ENCODE data around the gene SETD1A.

The SETD1A gene

GRCh38 chr16:30983898-30984610, 26.5 kb downstream of the SETD1A start:
- DNase-seq, result no peak

- DNase-seq, result peak; percentile 76
These were observed 27.3 kb downstream of the SETD1A start, which contains the start of gene HSD3B7 for GRCh38 chr16:30984669-30985400. HSD3B7 (plus strand) TSS chr16:30985207; CDS start chr16:30985659, 452 bp downstream.

GRCh38 chr16:30985401-30986128, 28.0 kb downstream of the SETD1A start:
- no peak for DNase-seq

- DNase-seq, result no peak
These were observed 28.8 kb downstream of the SETD1A start for GRCh38 chr16:30986129-30986991.

GRCh38 chr16:30987581-30988190, 30.1 kb downstream of the SETD1A start:
- DNase-seq, result no peak

- no peak for DNase-seq
These were observed 32.0 kb downstream of the SETD1A start for GRCh38 chr16:30989469-30990047.

- no peak for DNase-seq
These were observed 32.6 kb downstream of the SETD1A start for GRCh38 chr16:30990105-30990504.

- DNase-seq, result no peak
These were observed 33.5 kb downstream of the SETD1A start for GRCh38 chr16:30991052-30991451.

GRCh38 chr16:30992276-30992780, 34.8 kb downstream of the SETD1A start:
- no peak for DNase-seq

- DNase-seq, result no peak
These were observed 35.6 kb downstream of the SETD1A start for GRCh38 chr16:30992931-30993816.

- no peak for DNase-seq
These were observed 38.4 kb downstream of the SETD1A start for GRCh38 chr16:30995927-30996323.

GRCh38 chr16:30996324-30996984, 38.9 kb downstream of the SETD1A start:
- DNase-seq, result no peak

GRCh38 chr16:30996985-30997724, 39.6 kb downstream of the SETD1A start:
- DNase-seq, result peak; percentile 75

- peak; percentile 84 for DNase-seq
These were observed 40.5 kb downstream of the SETD1A start for GRCh38 chr16:30997725-30998711.

GRCh38 chr16:30998852-30999761, 41.6 kb downstream of the SETD1A start:
- no peak for DNase-seq

GRCh38 chr16:31000671-31001382, 43.3 kb downstream of the SETD1A start:
- no peak for DNase-seq
